Calu3 (cell line): ENCODE results near the gene YLPM1. TPM values are rescaled to one million over a fixed set of nuclear protein-coding genes. Genes with fewer than 3 reads are reported as not detected.

Experiments used
- BruUV-seq: library from RNA; stranded (reverse); fragments of 400-500 nt; replicated peaks from 2 replicates; lab custom pipeline; 2021; lab: Mats Ljungman, UMichigan
- CTCF ChIA-PET: fragments of 300-600 bp; sonication (Branson Sonifier 250); formaldehyde crosslinking; loops from one replicate; lab custom pipeline; 2022; ENCODE audit warnings: antibody characterized with exemption; lab: Charles Lee
- DNase-seq: peaks from one replicate; pipeline ENCODE4 v3.0.0; 2022
- H3K27ac Mint-ChIP-seq: one replicate; pipeline ENCODE4 v1.8.0; 2022; ENCODE audit warnings: mixed read lengths; ENCODE audit not compliant: unreplicated experiment
- H3K27me3 Mint-ChIP-seq: one replicate; pipeline ENCODE4 v1.8.0; 2022; ENCODE audit warnings: mixed read lengths; ENCODE audit not compliant: unreplicated experiment
- H3K36me3 Mint-ChIP-seq: one replicate; pipeline ENCODE4 v1.8.0; 2022; ENCODE audit warnings: mild to moderate bottlenecking, moderate library complexity, mixed read lengths; ENCODE audit not compliant: insufficient read depth, unreplicated experiment
- H3K4me1 Mint-ChIP-seq: one replicate; pipeline ENCODE4 v1.8.0; 2022; ENCODE audit warnings: mild to moderate bottlenecking, low read depth, mixed read lengths; ENCODE audit not compliant: unreplicated experiment
- H3K4me3 Mint-ChIP-seq: one replicate; pipeline ENCODE4 v1.8.0; 2022; ENCODE audit warnings: mild to moderate bottlenecking, low read depth, moderate library complexity, mixed read lengths; ENCODE audit not compliant: unreplicated experiment
- H3K9me3 Mint-ChIP-seq: one replicate; pipeline ENCODE4 v1.8.0; 2022; ENCODE audit warnings: low read depth, mixed read lengths; ENCODE audit not compliant: unreplicated experiment
- intact Hi-C: fragments of 100-400 bp; cut with micrococcal nuclease; formaldehyde crosslinking; loops from one replicate; pipeline ENCODE4 v1.10.0; 2022; ENCODE audit not compliant: unreplicated experiment
- total RNA-seq: library from RNA; stranded (reverse); gene quantifications from 2 replicates; pipeline ENCODE4 v1.2.3, GENCODE V29; 2022
- TF ChIP-seq, protein P1 (sequence below): fragments of 200-600 bp; IDR thresholded peaks from one replicate; pipeline ENCODE4 v1.8.0; 2022; ENCODE audit warnings: antibody characterized with exemption; ENCODE audit not compliant: unreplicated experiment

YLPM1 gene
- total RNA-seq, 1 experiment from 2014 or later: 67.5 TPM

DNA sequence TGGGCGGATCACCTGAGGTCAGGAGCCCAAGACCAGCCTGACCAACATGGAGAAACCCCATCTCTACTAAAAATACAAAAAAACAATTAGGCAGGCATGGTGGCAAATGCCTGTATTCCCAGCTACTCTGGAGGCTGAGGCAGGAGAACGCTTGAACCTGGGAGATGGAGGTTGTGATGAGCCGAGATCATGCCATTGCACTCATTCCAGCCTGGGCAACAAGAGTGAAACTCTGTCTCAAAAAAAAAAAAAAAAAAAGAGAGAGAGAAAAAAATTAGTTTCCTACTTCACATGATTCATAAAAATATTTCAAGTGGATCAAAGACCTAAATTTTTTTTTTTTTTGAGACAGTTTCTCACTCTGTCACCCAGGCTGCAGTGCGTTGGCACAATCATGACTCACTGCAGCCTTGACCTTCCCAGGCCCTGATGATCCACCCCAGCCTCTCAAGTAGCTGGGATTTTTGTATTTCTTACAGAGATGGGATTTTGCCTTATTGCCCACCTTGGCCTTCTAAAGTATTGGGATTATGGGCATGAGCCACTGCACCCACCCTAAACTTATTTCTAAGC is 25.3 kb upstream of the YLPM1 start:
- Mint-ChIP-seq H3K9me3 (no peaks in the 10 kb centered on the region), H3K27ac (no peak overlapping the region), H3K27me3 (no peaks in the 10 kb centered on the region), H3K4me1 (no peaks in the 10 kb centered on the region), H3K36me3 (no peaks in the 10 kb centered on the region), H3K4me3 (no peak overlapping the region)
- no peak for DNase-seq
- TF ChIP-seq, protein P1, sequence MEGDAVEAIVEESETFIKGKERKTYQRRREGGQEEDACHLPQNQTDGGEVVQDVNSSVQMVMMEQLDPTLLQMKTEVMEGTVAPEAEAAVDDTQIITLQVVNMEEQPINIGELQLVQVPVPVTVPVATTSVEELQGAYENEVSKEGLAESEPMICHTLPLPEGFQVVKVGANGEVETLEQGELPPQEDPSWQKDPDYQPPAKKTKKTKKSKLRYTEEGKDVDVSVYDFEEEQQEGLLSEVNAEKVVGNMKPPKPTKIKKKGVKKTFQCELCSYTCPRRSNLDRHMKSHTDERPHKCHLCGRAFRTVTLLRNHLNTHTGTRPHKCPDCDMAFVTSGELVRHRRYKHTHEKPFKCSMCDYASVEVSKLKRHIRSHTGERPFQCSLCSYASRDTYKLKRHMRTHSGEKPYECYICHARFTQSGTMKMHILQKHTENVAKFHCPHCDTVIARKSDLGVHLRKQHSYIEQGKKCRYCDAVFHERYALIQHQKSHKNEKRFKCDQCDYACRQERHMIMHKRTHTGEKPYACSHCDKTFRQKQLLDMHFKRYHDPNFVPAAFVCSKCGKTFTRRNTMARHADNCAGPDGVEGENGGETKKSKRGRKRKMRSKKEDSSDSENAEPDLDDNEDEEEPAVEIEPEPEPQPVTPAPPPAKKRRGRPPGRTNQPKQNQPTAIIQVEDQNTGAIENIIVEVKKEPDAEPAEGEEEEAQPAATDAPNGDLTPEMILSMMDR: no peak
- CTCF ChIA-PET: no interaction called here
- intact Hi-C loops: no loop called here
- no TSS peak for BruUV-seq

DNA sequence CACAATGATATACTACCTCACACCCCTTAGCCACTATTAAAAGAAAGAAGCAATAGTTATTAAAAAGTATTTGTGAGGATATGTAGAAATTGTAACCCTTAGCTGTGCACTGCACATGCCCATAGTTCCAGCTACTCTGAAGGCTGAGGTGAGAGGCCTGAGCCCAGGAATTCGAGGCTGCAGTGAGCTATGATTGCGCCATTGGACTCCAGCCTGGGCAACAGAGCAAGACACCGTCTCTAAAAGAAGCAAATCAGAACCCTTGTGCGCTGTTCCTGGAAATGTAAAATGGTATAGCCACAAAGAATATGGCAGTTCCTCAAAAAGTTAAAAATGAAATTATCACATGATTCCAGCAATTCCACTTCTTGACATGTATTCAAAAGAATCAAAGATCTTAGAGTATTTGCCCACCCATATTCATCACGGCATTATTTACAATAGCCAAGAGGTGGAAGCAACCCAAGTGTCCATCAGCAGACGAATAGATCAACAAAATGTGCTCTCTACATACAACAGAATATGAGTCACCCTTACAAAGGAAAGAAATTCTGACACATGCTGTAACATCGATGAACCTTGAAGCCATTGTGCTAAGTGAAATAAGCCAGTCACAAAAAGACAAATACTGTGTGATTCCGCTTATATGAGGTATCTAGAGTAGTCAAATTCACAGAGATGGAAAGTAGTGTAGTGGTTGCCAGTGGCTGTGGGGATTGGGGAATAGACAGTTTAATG is 23.7 kb upstream of the YLPM1 start:
- Mint-ChIP-seq H3K4me1 (no peaks in the 10 kb centered on the region), H3K27ac (no peak overlapping the region), H3K9me3 (no peaks in the 10 kb centered on the region), H3K4me3 (no peak overlapping the region), H3K27me3 (no peaks in the 10 kb centered on the region), H3K36me3 (no peaks in the 10 kb centered on the region)
- intact Hi-C loops: no loop called here
- BruUV-seq: no TSS peak
- CTCF ChIA-PET: no interaction called here
- no peak for DNase-seq
- TF ChIP-seq, protein P1: no peak

GRCh38 chr14:74747237-74747636 is 15.9 kb upstream of the YLPM1 start:
- no peak for DNase-seq
- CTCF ChIA-PET: no interaction called here
- Mint-ChIP-seq H3K27me3 (no peaks in the 10 kb centered on the region), H3K27ac (no peak overlapping the region), H3K4me1 (no peaks in the 10 kb centered on the region), H3K9me3 (no peaks in the 10 kb centered on the region), H3K4me3 (no peak overlapping the region), H3K36me3 (no peaks in the 10 kb centered on the region)
- no TSS peak for BruUV-seq
- intact Hi-C loops: no loop called here
- TF ChIP-seq, protein P1: no peak

DNA sequence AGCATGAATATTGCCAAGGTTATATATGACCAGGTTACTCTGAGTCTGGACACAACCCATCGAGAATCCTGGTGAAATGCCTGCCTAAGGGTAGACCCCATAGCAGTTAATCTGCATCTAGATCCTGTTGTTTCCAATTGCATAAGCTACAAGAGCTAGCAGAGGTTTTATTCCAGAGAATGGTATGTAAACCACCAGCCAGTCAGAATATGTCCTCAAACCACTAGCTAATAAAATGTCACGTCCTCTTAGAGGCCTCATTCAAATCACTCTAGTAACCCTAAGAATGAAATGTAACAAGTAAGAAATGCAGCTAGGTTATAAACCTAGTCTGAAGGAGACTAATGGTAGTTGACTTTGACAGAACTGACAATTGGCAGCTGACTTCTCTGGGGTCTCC is 9.0 kb upstream of the YLPM1 start:
- H3K27ac Mint-ChIP-seq: no peak overlapping the region
- no TSS peak for BruUV-seq
- TF ChIP-seq, protein P1: no peak
- H3K4me1 Mint-ChIP-seq: no peaks in the 10 kb centered on the region
- CTCF ChIA-PET: interaction anchor here (0.6 kb wide), 1 partner anchor 10 kb away, joined by 5 read pairs; the partner anchor contains the start of gene YLPM1
- H3K27me3 Mint-ChIP-seq: no peaks in the 10 kb centered on the region
- no peaks in the 10 kb centered on the region for H3K36me3 Mint-ChIP-seq
- intact Hi-C loops: no loop called here
- peaks cover 2% of the 10 kb centered on the region for H3K9me3 Mint-ChIP-seq
- no peak overlapping the region for H3K4me3 Mint-ChIP-seq
- DNase-seq: no peak
